Fibroblast of lung (primary cell): ENCODE measurements around the gene MGAT5. TPM values are rescaled to one million over a fixed set of nuclear protein-coding genes. Genes with fewer than 3 reads are reported as not detected.

Source experiments
- DNase-seq, 2 donors: peaks; one replicate each; pipeline versions ENCODE4 v3.0.0 to v3.0.0-alpha.2; 2010; ENCODE audit warnings: low read depth in 2 of 2
- H2AFZ ChIP-seq: 2 replicates; pipeline ENCODE4 v1.5.1; 2012; ENCODE audit warnings: low read length, control low read depth, inconsistent platforms
- H3K27ac ChIP-seq: 2 replicates; pipeline ENCODE4 v1.5.1; 2011; ENCODE audit warnings: low read length, control low read depth; ENCODE audit not compliant: insufficient read depth
- H3K27me3 ChIP-seq: 2 replicates; pipeline ENCODE4 v1.5.1; 2011; ENCODE audit warnings: mild to moderate bottlenecking, low read length; ENCODE audit not compliant: control insufficient read depth, insufficient read depth
- H3K36me3 ChIP-seq: 2 replicates; pipeline ENCODE4 v1.5.1; 2011; ENCODE audit warnings: low read length; ENCODE audit not compliant: control insufficient read depth, insufficient read depth
- H3K4me1 ChIP-seq: 2 replicates; pipeline ENCODE4 v1.5.1; 2011; ENCODE audit warnings: low read length; ENCODE audit not compliant: control insufficient read depth, insufficient read depth; ENCODE audit errors: extremely low read depth
- H3K4me2 ChIP-seq: 2 replicates; pipeline ENCODE4 v1.5.1; 2011; ENCODE audit warnings: low read length, control low read depth; ENCODE audit not compliant: insufficient read depth; ENCODE audit errors: extremely low read depth
- H3K4me3 ChIP-seq, 4 experiments: fragments of 200-600 bp in 1 of 4; sonication (generic) in 1 of 4; replicated peaks in 1 of 4; 2 replicates each; pipeline ENCODE4 v1.5.1; 2011 to 2016; ENCODE audit warnings: low read length in 4 of 4, low read depth in 3 of 4, mild to moderate bottlenecking in 3 of 4, control low read depth in 2 of 4, inconsistent platforms in 1 of 4, mixed read lengths in 1 of 4; ENCODE audit not compliant: insufficient read depth in 1 of 4; ENCODE audit errors: control extremely low read depth in 1 of 4
- H3K79me2 ChIP-seq: 2 replicates; pipeline ENCODE4 v1.5.1; 2012; ENCODE audit warnings: mild to moderate bottlenecking, low read length, inconsistent platforms; ENCODE audit not compliant: control insufficient read depth, insufficient read depth
- H3K9ac ChIP-seq: 2 replicates; pipeline ENCODE4 v1.5.1; 2011; ENCODE audit warnings: mild to moderate bottlenecking, low read length, control low read depth; ENCODE audit not compliant: insufficient read depth
- H3K9me3 ChIP-seq: 2 replicates; pipeline ENCODE4 v1.5.1; 2012; ENCODE audit warnings: low read depth, low read length; ENCODE audit not compliant: control insufficient read depth, insufficient read depth
- H4K20me1 ChIP-seq: 2 replicates; pipeline ENCODE4 v1.5.1; 2011; ENCODE audit warnings: low read length; ENCODE audit not compliant: control insufficient read depth, insufficient read depth; ENCODE audit errors: extremely low read depth
- CTCF ChIP-seq, 2 donors: IDR thresholded peaks in 1 of 2; conservative IDR thresholded peaks in 1 of 2; 1 replicate in 1 of 2; 2 replicates in 1 of 2; pipeline ENCODE4 v1.5.1; 2011 to 2012; ENCODE audit warnings: low read length in 2 of 2, control low read depth in 1 of 2, inconsistent platforms in 1 of 2, low read depth in 1 of 2, mild to moderate bottlenecking in 1 of 2
- EZH2 ChIP-seq: IDR thresholded peaks from 2 replicates; pipeline ENCODE4 v1.5.1; 2012; ENCODE audit warnings: low read length, control low read depth, mild to moderate bottlenecking; ENCODE audit errors: missing control alignments
- polyA plus RNA-seq, 2 donors: library from polyadenylated mRNA; depleted of rRNA in 1 of 2; stranded (reverse) in 1 of 2; unstranded in 1 of 2; fragments of >200 nt; gene quantifications; 2 replicates each; pipeline ENCODE4 v1.2.1, GENCODE V29; 2011 to 2012; ENCODE audit warnings: missing spikeins in 1 of 2
- total RNA-seq: library from RNA; depleted of rRNA; stranded (reverse); fragments of >200 nt; gene quantifications from 2 replicates; pipeline ENCODE4 v1.2.1, GENCODE V29; 2014

The MGAT5 gene
- total and polyA plus RNA-seq, 2 donors (not counting 1 experiment from before 2014, with no cell fraction given): 270 to 301 TPM

GRCh38 chr2:134347756-134348155, 93.9 kb downstream of the MGAT5 start:
- peak overlapping the region; percentile 64 for H3K4me2 ChIP-seq
- H3K79me2 ChIP-seq: no peaks in the 10 kb centered on the region
- no peak for TF ChIP-seq EZH2
- TF ChIP-seq CTCF (conservative IDR thresholded peaks at IDR 0.05 in 1 of 2, IDR thresholded peaks at IDR 0.05 in 1 of 2; ENCODE audit: low read depth in 1 of 2, low read length in 2 of 2): no peak
- H3K4me1 ChIP-seq: peaks cover 7% of the 10 kb centered on the region
- H3K4me3 ChIP-seq: no peak overlapping the region
- H3K27me3 ChIP-seq: no peaks in the 10 kb centered on the region
- no peaks in the 10 kb centered on the region for H4K20me1 ChIP-seq
- H3K36me3 ChIP-seq: no peaks in the 10 kb centered on the region
- no peak overlapping the region for H3K9ac ChIP-seq
- H3K9me3 ChIP-seq: no peaks in the 10 kb centered on the region
- peak in 1 of 2 donors; percentile 34 for DNase-seq
- no peak overlapping the region for H3K27ac ChIP-seq
- no peak overlapping the region for H2AFZ ChIP-seq

GRCh38 chr2:134348239-134348638, 94.4 kb downstream of the MGAT5 start:
- H2AFZ ChIP-seq: no peak overlapping the region

GRCh38 chr2:134348760-134349159, 94.9 kb downstream of the MGAT5 start:
- H2AFZ ChIP-seq: no peak overlapping the region

More at GRCh38 chr2:134348239-134348638, 94.4 kb downstream of the MGAT5 start:
- Histone ChIP-seq H3K27me3 (no peaks in the 10 kb centered on the region), H3K79me2 (no peaks in the 10 kb centered on the region), H3K9ac (no peak overlapping the region), H3K4me3 (no peak overlapping the region), H3K9me3 (no peaks in the 10 kb centered on the region), H3K4me1 (peaks cover 7% of the 10 kb centered on the region), H3K36me3 (no peaks in the 10 kb centered on the region), H3K27ac (peak overlapping the region; percentile 13), H4K20me1 (no peaks in the 10 kb centered on the region), H3K4me2 (peak overlapping the region; percentile 64)
- TF ChIP-seq CTCF (conservative IDR thresholded peaks at IDR 0.05 in 1 of 2, IDR thresholded peaks at IDR 0.05 in 1 of 2; ENCODE audit: low read depth in 1 of 2, low read length in 2 of 2): no peak
- no peak for TF ChIP-seq EZH2
- peak in 1 of 2 donors; percentile 73 for DNase-seq

More at GRCh38 chr2:134348760-134349159, 94.9 kb downstream of the MGAT5 start:
- Histone ChIP-seq H3K4me1 (peaks cover 7% of the 10 kb centered on the region), H3K4me2 (peak overlapping the region; percentile 46), H3K27ac (peak overlapping the region; percentile 26), H3K36me3 (no peaks in the 10 kb centered on the region), H3K9ac (no peak overlapping the region), H3K9me3 (no peaks in the 10 kb centered on the region), H3K4me3 (no peak overlapping the region), H3K27me3 (no peaks in the 10 kb centered on the region), H3K79me2 (no peaks in the 10 kb centered on the region), H4K20me1 (no peaks in the 10 kb centered on the region)
- TF ChIP-seq EZH2 (no peak), CTCF (conservative IDR thresholded peaks at IDR 0.05 in 1 of 2, IDR thresholded peaks at IDR 0.05 in 1 of 2; ENCODE audit: low read depth in 1 of 2, low read length in 2 of 2) (no peak)
- DNase-seq: no peak
